Caco-2 (cell line): ENCODE measurements around the gene CAND2. TPM values are rescaled to one million over a fixed set of nuclear protein-coding genes. Genes with fewer than 3 reads are reported as not detected.

Source experiments
- BruUV-seq: library from RNA; stranded (reverse); fragments of 400-500 nt; replicated peaks from 2 replicates; lab custom pipeline; 2021; lab: Mats Ljungman, UMichigan
- CTCF ChIA-PET: fragments of 300-600 bp; sonication (Branson Sonifier 250); formaldehyde crosslinking; loops from one replicate; lab custom pipeline; 2022; ENCODE audit warnings: antibody characterized with exemption; lab: Charles Lee
- POLR2A ChIA-PET: fragments of 300-600 bp; sonication (Branson Sonifier 250); formaldehyde crosslinking; loops from one replicate; lab custom pipeline; 2022; ENCODE audit warnings: antibody characterized with exemption; lab: Charles Lee
- DNase-seq, 2 experiments: peaks; one replicate each; pipeline versions ENCODE4 v3.0.0 to v3.0.0-alpha.2; 2020 to 2022
- H3K27me3 ChIP-seq: replicated peaks from 2 replicates; pipeline ENCODE4 v1.6.0; 2011; ENCODE audit warnings: low read length; ENCODE audit not compliant: control insufficient read depth, insufficient read depth
- H3K36me3 ChIP-seq: 2 replicates; pipeline ENCODE4 v1.5.1; 2011; ENCODE audit warnings: low read length; ENCODE audit not compliant: control insufficient read depth, insufficient read depth
- H3K4me1 ChIP-seq: fragments of 250-450 bp; sonication (Bioruptor Pico); 2 replicates; pipeline ENCODE4 v1.5.1; 2020; ENCODE audit warnings: mild to moderate bottlenecking
- H3K4me3 ChIP-seq: 2 replicates; pipeline ENCODE4 v1.5.1; 2011; ENCODE audit warnings: low read depth, mild to moderate bottlenecking, control low read depth, low read length
- H3K9me3 ChIP-seq: fragments of 250-450 bp; sonication (Bioruptor Pico); 2 replicates; pipeline ENCODE4 v1.5.1; 2020; ENCODE audit warnings: mild to moderate bottlenecking, moderate library complexity
- H3K27ac Mint-ChIP-seq: one replicate; pipeline ENCODE4 v1.8.0; 2022; ENCODE audit warnings: mixed read lengths; ENCODE audit not compliant: unreplicated experiment
- H3K27me3 Mint-ChIP-seq: one replicate; pipeline ENCODE4 v1.8.0; 2022; ENCODE audit warnings: mixed read lengths; ENCODE audit not compliant: insufficient read depth, unreplicated experiment
- H3K36me3 Mint-ChIP-seq: one replicate; pipeline ENCODE4 v1.8.0; 2022; ENCODE audit warnings: mild to moderate bottlenecking, mixed read lengths; ENCODE audit not compliant: insufficient read depth, unreplicated experiment
- H3K4me1 Mint-ChIP-seq: one replicate; pipeline ENCODE4 v1.8.0; 2022; ENCODE audit warnings: low read depth, mixed read lengths; ENCODE audit not compliant: unreplicated experiment
- H3K4me3 Mint-ChIP-seq: one replicate; pipeline ENCODE4 v1.8.0; 2022; ENCODE audit warnings: mild to moderate bottlenecking, moderate library complexity, mixed read lengths; ENCODE audit not compliant: unreplicated experiment
- H3K9me3 Mint-ChIP-seq: one replicate; pipeline ENCODE4 v1.8.0; 2022; ENCODE audit warnings: mixed read lengths; ENCODE audit not compliant: unreplicated experiment
- intact Hi-C: fragments of 100-400 bp; cut with micrococcal nuclease; formaldehyde crosslinking; loops from one replicate; pipeline ENCODE4 v1.10.0; 2022; ENCODE audit not compliant: unreplicated experiment
- total RNA-seq: library from RNA; stranded (reverse); gene quantifications from 2 replicates; pipeline ENCODE4 v1.2.3, GENCODE V29; 2022
- TF ChIP-seq, protein P1 (sequence below), 2 experiments: fragments of 200-600 bp in 1 of 2; IDR thresholded peaks; 1 replicate in 1 of 2; 2 replicates in 1 of 2; pipeline versions ENCODE4 v1.5.1 to v1.8.0; 2011 to 2022; ENCODE audit warnings: antibody characterized with exemption in 1 of 2, control low read depth in 1 of 2, inconsistent platforms in 1 of 2, low read depth in 1 of 2, low read length in 1 of 2, mild to moderate bottlenecking in 1 of 2, moderate library complexity in 1 of 2; ENCODE audit not compliant: insufficient read depth in 1 of 2, severe bottlenecking in 1 of 2, unreplicated experiment in 1 of 2

The CAND2 gene
- total RNA-seq, 1 experiment from 2014 or later, result not detected

DNA sequence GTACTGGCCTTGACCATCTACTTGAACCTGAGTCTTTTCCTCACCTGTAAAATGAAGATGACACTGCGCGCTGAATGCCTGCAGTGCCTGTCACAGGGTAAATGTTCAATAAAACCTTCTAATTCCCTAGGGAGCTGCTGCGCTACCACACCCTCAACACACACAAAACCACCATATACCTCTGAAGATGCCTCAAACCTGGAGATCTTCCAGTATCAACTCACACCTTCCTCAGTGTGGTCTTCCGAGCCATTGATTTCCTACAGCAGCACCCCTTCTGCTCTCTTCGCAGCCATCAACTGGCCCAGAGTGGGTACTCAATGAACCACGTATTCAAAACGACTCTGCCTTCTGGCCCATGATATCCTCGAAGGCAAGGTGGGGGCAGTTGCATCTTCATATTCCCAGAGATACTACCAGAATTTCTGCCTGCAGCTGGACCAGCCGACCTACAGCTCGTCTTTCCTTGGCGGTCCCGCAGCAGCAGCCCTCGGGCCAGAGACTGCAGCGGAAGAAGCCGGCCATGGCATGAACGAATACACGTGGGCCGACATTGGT lies 44.2 kb downstream of the CAND2 start:
- no peaks in the 10 kb centered on the region for H3K27me3 Mint-ChIP-seq
- H3K4me1 Mint-ChIP-seq, result no peaks in the 10 kb centered on the region

DNA sequence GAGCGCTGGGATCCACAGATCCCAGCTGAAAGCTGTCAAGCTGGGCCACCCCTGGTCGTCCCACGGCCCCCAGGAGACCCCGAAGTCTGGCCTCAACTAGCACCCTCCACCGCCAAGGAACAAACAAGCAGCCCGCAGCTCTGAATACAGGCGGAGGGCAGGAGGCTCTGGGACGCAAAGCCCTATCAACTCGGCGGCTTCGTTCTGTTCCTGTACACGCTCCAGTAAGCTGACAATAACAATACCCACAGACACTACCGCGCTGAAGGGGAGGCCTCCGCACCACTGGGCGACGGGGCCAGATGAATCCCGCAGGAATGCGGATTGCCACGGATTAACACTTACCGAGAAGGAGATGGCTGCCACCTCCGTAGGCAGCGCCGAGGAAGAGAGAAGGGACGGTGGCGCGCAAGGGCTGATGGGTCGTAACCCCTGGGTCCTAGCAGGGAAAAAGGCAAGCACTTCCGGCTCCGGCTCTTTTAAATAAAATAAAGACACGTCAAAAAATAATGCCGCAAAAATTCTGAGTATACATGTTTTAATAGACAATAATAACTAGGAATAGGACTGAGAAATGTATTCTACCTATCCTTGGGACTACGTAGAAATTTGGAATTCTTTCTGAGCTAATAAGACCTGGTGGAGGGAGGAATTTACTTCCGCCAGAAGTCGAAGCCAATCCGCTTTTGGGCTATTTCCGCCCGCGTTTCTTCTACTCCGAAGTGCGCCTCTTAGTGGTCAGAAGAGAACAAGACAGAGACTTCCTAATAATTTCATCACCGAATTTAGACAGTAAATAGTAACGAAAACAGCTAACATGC lies 44.9 kb downstream of the CAND2 start, which contains the start of gene RPL32:
Gene RPL32, minus strand, starts transcription at position 417 of the 821 bp plus-strand sequence. CDS start 1,328 bp downstream, outside the sequence.
- Mint-ChIP-seq H3K9me3 (peaks cover 10% of the 10 kb centered on the region), H3K4me3 (peak within 1 kb of the TSS; percentile 93), H3K27me3 (no peaks in the 10 kb centered on the region), H3K27ac (peak within 1 kb of the TSS; percentile 100), H3K36me3 (peaks cover 55% of the 10 kb centered on the region), H3K4me1 (no peaks in the 10 kb centered on the region)
- peak within 1 kb of the TSS; percentile 84 for H3K4me3 ChIP-seq
- H3K27me3 ChIP-seq, result no peaks in the 10 kb centered on the region
- DNase-seq, result peak; percentile 87 to 89
- TF ChIP-seq, protein P1, sequence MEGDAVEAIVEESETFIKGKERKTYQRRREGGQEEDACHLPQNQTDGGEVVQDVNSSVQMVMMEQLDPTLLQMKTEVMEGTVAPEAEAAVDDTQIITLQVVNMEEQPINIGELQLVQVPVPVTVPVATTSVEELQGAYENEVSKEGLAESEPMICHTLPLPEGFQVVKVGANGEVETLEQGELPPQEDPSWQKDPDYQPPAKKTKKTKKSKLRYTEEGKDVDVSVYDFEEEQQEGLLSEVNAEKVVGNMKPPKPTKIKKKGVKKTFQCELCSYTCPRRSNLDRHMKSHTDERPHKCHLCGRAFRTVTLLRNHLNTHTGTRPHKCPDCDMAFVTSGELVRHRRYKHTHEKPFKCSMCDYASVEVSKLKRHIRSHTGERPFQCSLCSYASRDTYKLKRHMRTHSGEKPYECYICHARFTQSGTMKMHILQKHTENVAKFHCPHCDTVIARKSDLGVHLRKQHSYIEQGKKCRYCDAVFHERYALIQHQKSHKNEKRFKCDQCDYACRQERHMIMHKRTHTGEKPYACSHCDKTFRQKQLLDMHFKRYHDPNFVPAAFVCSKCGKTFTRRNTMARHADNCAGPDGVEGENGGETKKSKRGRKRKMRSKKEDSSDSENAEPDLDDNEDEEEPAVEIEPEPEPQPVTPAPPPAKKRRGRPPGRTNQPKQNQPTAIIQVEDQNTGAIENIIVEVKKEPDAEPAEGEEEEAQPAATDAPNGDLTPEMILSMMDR (IDR thresholded peaks at IDR 0.05; ENCODE audit: insufficient read depth in 1 of 2, low read depth in 1 of 2, low read length in 1 of 2, severe bottlenecking in 1 of 2, unreplicated experiment in 1 of 2), result peak; percentile 62 to 72
- H3K9me3 ChIP-seq, result no peaks in the 10 kb centered on the region
- intact Hi-C loops, result loop anchor here (1.0 kb wide), 1 partner anchor 12 kb away; no protein-coding TSS in a partner anchor
- H3K36me3 ChIP-seq, result peaks cover 10% of the 10 kb centered on the region
- POLR2A ChIA-PET, result interaction anchor here (0.5 to 1.0 kb wide), 6 partner anchors 8 to 357 kb away, joined by 3 to 6 read pairs (median 4); partner anchors contain the start of gene TSEN2
- BruUV-seq, result no TSS peak
- CTCF ChIA-PET, result interaction anchor here (0.6 to 1.5 kb wide), 7 partner anchors 18 to 143 kb away, joined by 3 to 6 read pairs (median 5); no protein-coding TSS in a partner anchor
- peaks cover 9% of the 10 kb centered on the region for H3K4me1 ChIP-seq

More for the DNA sequence above, 44.2 kb downstream of the CAND2 start:
- Histone ChIP-seq H3K27me3 (no peaks in the 10 kb centered on the region), H3K36me3 (peaks cover 13% of the 10 kb centered on the region), H3K4me3 (peak overlapping the region; percentile 84), H3K4me1 (peaks cover 7% of the 10 kb centered on the region), H3K9me3 (no peaks in the 10 kb centered on the region)
- peaks cover 61% of the 10 kb centered on the region for H3K36me3 Mint-ChIP-seq
- H3K9me3 Mint-ChIP-seq, result peaks cover 10% of the 10 kb centered on the region
- DNase-seq, result no peak
- ChIA-PET CTCF (interaction anchor here (0.6 to 1.3 kb wide), 2 partner anchors 31 to 992 kb away, joined by 4 to 6 read pairs; no protein-coding TSS in a partner anchor), POLR2A (no interaction called here)
- BruUV-seq, result TSS peak; percentile 61
- H3K4me3 Mint-ChIP-seq, result peak overlapping the region; percentile 93
- intact Hi-C loops, result loop anchor here (1.0 kb wide), 1 partner anchor 13 kb away; no protein-coding TSS in a partner anchor
- TF ChIP-seq, protein P1 (IDR thresholded peaks at IDR 0.05; ENCODE audit: insufficient read depth in 1 of 2, low read depth in 1 of 2, low read length in 1 of 2, severe bottlenecking in 1 of 2, unreplicated experiment in 1 of 2), result no peak
- peak overlapping the region; percentile 100 for H3K27ac Mint-ChIP-seq

DNA sequence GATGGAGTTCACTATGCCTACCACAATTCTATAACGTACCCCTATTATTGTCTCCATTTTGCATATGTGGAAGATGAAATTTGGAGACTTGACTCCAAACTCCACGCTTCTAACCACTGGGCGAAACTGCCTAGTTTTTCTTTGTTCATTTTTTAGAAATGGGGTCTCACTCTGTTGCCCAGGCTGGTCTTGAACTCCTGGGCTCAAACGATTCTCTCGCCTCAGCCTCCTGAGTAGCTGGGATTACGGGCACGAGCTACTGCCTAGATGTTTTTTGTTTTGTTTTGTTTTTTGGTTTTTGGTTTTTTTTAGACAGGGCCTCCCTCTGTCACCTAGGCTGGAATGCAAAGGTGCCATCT lies 45.5 kb downstream of the CAND2 start:
- ChIA-PET CTCF (interaction anchor here (0.6 to 1.5 kb wide), 7 partner anchors 19 to 142 kb away, joined by 3 to 6 read pairs (median 5); no protein-coding TSS in a partner anchor), POLR2A (interaction anchor here (0.5 to 1.0 kb wide), 6 partner anchors 9 to 357 kb away, joined by 3 to 6 read pairs (median 4); partner anchors contain the start of gene TSEN2)
- TF ChIP-seq, protein P1 (IDR thresholded peaks at IDR 0.05; ENCODE audit: insufficient read depth in 1 of 2, low read depth in 1 of 2, low read length in 1 of 2, severe bottlenecking in 1 of 2, unreplicated experiment in 1 of 2), result no peak
- peaks cover 54% of the 10 kb centered on the region for H3K36me3 Mint-ChIP-seq
- H3K36me3 ChIP-seq, result peaks cover 10% of the 10 kb centered on the region
- H3K27me3 ChIP-seq, result no peaks in the 10 kb centered on the region
- H3K4me3 Mint-ChIP-seq, result peak overlapping the region; percentile 93
- no peaks in the 10 kb centered on the region for H3K9me3 ChIP-seq
- intact Hi-C loops, result loop anchor here (1.0 kb wide), 1 partner anchor 11 kb away; no protein-coding TSS in a partner anchor
- H3K4me1 ChIP-seq, result peaks cover 15% of the 10 kb centered on the region
- peak overlapping the region; percentile 100 for H3K27ac Mint-ChIP-seq
- peaks cover 4% of the 10 kb centered on the region for H3K4me1 Mint-ChIP-seq
- no peak for DNase-seq
- H3K4me3 ChIP-seq, result no peak overlapping the region
- H3K27me3 Mint-ChIP-seq, result no peaks in the 10 kb centered on the region
- BruUV-seq, result no TSS peak
- H3K9me3 Mint-ChIP-seq, result peaks cover 16% of the 10 kb centered on the region
